HG02884 (cell line): ENCODE data around the gene CUX1.
"Not testable (repeated sequence)": the region's sequence is repeated elsewhere in the genome, so short reads cannot be mapped to it uniquely, and the experiment has no call there.

Experiments used
- ATAC-seq: cut with Tn5 transposase; IDR thresholded peaks from one replicate; pipeline ENCODE4 v1.9.1; 2021; ENCODE audit warnings: mild to moderate bottlenecking, moderate library complexity; ENCODE audit not compliant: unreplicated experiment

The CUX1 gene

GRCh38 chr7:101975046-101975445, 157.6 kb downstream of the CUX1 start:
- ATAC-seq = no peak

GRCh38 chr7:101976411-101976810, 159.0 kb downstream of the CUX1 start:
- no peak for ATAC-seq

- no peak for ATAC-seq
These were observed 159.8 kb downstream of the CUX1 start for GRCh38 chr7:101977249-101977648.

- ATAC-seq = no peak
These were observed 161.3 kb downstream of the CUX1 start for GRCh38 chr7:101978683-101979082.

- no peak for ATAC-seq
These were observed 165.9 kb downstream of the CUX1 start for GRCh38 chr7:101983147-101983811.

- no peak for ATAC-seq
These were observed 166.9 kb downstream of the CUX1 start for GRCh38 chr7:101984133-101984879.

- no peak for ATAC-seq
These were observed 167.9 kb downstream of the CUX1 start for GRCh38 chr7:101985057-101985902.

- ATAC-seq = no peak
These were observed 168.7 kb downstream of the CUX1 start for GRCh38 chr7:101985903-101986734.

GRCh38 chr7:101987494-101987893, 170.1 kb downstream of the CUX1 start:
- no peak for ATAC-seq

- ATAC-seq = not testable (repeated sequence)
These were observed 170.6 kb downstream of the CUX1 start for GRCh38 chr7:101988060-101988459.

GRCh38 chr7:101988513-101988912, 171.1 kb downstream of the CUX1 start:
- no peak for ATAC-seq

GRCh38 chr7:101989101-101989500, 171.7 kb downstream of the CUX1 start:
- no peak for ATAC-seq

GRCh38 chr7:101990811-101991418, 173.5 kb downstream of the CUX1 start:
- peak; percentile 73 for ATAC-seq

- no peak for ATAC-seq
These were observed 174.4 kb downstream of the CUX1 start for GRCh38 chr7:101991860-101992259.

GRCh38 chr7:101993311-101993710, 175.9 kb downstream of the CUX1 start:
- no peak for ATAC-seq

GRCh38 chr7:101995121-101995520, 177.7 kb downstream of the CUX1 start:
- no peak for ATAC-seq

GRCh38 chr7:101996131-101996691, 178.8 kb downstream of the CUX1 start:
- no peak for ATAC-seq

- no peak for ATAC-seq
These were observed 179.4 kb downstream of the CUX1 start for GRCh38 chr7:101996876-101997275.

GRCh38 chr7:101998029-101998905, 180.8 kb downstream of the CUX1 start:
- ATAC-seq = no peak
